HEK293 (cell line): Measurements from ENCODE around the gene HLA-DMB.

ENCODE experiments used
- ZBTB49 ChIP-seq: fragments of 450-650 bp; formaldehyde crosslinking; IDR thresholded peaks from 2 replicates; pipeline ENCODE4 v1.5.1; 2016; ENCODE audit warnings: missing biosample characterization, missing genetic modification characterization, low read depth
- ZNF311 ChIP-seq: fragments of 450-650 bp; formaldehyde crosslinking; IDR thresholded peaks from 2 replicates; pipeline ENCODE4 v1.5.1; 2017; ENCODE audit warnings: missing biosample characterization, missing genetic modification characterization, borderline replicate concordance
- ZNF660 ChIP-seq: fragments of 450-650 bp; IDR thresholded peaks from 2 replicates; pipeline ENCODE4 v1.5.1; 2018; ENCODE audit warnings: missing biosample characterization, mild to moderate bottlenecking, missing genetic modification characterization

Gene HLA-DMB

GRCh38 chr6:32885698-32886286 lies 55.0 kb downstream of the HLA-DMB start (continued):
- TF ChIP-seq ZBTB49 (tag by site-specific recombination) = no peak
- TF ChIP-seq ZNF660 (tag by site-specific recombination) = peak; percentile 48
- no peak for TF ChIP-seq ZNF311 (tag by site-specific recombination)
